Astrocyte (in vitro differentiated cells and primary cell): ENCODE data around the gene PTPN11.

Source experiments
- EZH2 ChIP-seq: IDR thresholded peaks from 2 replicates; pipeline ENCODE4 v1.6.1; 2012; ENCODE audit warnings: mild to moderate bottlenecking, low read length, inconsistent platforms; ENCODE audit not compliant: insufficient read depth
- TF ChIP-seq, protein P1 (sequence below): IDR thresholded peaks from 2 replicates; pipeline ENCODE4 v1.5.1; 2011; ENCODE audit warnings: low read depth, mild to moderate bottlenecking, inconsistent platforms, low read length, moderate library complexity; ENCODE audit not compliant: insufficient read depth

DNA sequence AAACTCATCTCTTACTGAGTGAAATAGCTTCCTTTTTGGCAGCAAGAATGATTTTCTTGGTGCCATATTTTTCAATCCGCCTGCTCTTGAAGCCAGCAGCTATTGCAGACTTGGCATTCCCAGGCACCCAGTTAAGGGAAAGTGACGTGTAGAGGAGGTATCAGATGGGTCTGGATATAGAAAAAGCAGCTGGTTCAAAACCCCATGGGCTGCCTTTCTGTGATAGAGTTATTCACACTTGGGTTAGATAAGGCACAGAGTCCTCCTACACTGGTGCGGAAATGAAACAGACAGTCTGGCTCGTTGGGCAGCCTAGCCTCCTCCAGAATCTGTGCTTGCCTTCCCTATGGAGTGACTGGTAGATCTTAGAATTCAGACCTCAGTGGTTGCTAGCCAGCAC, 62.2 kb downstream of the PTPN11 start:
- TF ChIP-seq, protein P1, sequence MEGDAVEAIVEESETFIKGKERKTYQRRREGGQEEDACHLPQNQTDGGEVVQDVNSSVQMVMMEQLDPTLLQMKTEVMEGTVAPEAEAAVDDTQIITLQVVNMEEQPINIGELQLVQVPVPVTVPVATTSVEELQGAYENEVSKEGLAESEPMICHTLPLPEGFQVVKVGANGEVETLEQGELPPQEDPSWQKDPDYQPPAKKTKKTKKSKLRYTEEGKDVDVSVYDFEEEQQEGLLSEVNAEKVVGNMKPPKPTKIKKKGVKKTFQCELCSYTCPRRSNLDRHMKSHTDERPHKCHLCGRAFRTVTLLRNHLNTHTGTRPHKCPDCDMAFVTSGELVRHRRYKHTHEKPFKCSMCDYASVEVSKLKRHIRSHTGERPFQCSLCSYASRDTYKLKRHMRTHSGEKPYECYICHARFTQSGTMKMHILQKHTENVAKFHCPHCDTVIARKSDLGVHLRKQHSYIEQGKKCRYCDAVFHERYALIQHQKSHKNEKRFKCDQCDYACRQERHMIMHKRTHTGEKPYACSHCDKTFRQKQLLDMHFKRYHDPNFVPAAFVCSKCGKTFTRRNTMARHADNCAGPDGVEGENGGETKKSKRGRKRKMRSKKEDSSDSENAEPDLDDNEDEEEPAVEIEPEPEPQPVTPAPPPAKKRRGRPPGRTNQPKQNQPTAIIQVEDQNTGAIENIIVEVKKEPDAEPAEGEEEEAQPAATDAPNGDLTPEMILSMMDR: no peak
- no peak for TF ChIP-seq EZH2
